ENCODE results near the gene REELD1.

The REELD1 gene

DNA sequence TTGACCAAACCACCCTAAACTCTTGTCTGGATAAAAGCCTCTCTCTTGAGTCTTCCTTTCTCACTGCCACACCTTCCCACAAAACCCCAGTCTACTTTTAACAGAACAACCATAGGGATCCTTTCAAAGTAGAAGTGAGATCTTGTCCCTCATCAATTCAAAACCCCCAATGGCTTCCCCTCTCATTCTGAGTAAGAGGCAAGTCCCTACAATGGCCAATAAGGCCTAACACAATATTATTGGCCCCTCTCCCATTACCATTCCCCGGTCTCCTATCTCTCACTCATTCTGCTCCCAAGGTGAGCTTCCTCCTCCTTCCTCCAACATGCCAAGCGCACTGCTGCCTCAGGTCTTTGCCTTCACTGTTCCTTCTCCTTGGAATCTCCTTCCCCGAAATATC lies 57.1 kb downstream of the REELD1 start:
- DNase-seq, result no peak

DNA sequence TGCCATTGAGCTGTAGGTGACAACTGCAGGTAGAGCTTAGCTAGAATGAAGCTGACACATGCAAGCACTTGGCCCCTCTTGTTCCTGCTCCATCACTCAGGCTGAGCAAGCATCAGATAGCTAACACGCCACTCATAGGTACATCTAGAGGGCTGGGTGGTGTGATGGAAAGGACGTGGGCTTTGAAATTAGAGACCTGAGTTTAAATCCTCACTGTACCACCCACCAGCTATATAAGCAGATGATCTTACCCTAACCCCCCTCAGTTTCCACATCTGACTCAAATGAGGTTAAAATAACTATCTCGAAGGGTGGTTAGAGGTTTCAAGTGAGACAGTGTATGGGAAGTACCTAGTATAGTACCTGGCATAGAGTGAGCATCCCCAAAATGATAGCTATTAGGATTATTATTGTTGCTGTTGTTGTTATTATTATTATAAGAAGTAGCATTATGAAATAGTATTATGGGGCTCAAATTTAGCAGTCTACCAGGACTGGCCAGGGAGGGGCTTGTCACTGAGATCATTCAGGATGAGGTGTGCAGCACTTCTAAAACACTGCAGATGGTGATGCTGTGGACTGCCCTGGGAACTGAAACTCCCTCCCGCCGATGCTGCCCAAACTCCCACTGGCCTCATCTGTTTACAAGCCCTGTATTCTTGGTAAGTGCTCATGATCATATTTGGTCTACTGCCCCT lies 59.0 kb downstream of the REELD1 start:
- DNase-seq, result no peak

DNA sequence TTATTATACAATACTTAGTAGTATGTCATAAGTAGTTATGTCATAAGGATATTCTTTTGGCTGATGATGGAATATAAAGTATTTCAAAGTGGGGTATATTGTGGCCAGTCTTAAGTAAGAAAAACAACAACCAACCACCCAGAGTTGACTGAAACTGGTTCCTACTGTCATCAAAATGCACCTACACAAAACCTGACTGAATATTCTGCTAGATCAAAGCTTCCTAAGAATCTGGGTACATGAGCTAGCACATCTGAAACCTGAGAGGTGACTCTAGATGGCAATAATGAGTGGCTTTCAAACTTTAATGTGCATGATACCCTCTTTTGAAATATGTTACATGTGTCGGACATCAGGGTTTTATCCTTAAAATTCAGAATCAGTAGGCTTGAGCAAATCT lies 60.4 kb downstream of the REELD1 start:
- no peak for DNase-seq

DNA sequence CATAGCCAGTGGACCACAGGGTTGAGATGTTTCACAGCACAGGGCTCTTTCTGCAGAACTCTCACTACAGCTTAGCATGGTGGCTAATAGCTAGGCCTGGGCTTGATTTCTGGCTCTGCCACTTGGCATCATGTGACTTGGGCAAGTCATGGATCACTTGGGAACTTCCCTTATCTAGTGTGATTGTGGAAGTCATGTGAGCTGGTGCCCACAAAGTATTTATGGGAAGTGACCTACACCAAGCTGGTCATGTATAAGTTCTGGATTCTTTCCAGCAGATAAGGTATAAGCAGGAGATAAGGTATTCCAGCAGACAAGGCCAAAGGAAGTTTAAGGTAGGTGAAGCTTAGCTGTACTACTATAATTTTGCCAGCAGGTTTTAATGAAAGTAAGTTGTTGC lies 61.0 kb downstream of the REELD1 start:
- DNase-seq, result no peak

DNA sequence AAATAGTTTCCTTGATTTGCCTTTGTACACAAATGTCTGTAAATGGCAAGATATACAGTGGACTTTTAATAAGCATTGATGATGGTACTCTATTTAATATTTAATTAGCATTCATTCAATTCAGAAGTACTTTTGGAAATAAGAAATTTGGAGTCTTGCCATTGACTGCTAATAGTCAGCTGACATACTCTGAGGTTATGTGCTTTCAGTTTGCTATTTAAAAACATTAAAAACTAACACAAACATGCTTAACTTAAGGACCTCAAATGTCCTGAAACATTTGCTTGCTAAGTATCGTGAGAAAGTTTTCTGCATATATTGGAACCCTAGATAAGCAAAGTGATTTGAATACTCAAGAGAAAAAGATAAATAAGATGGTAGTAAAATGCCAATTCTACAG lies 64.6 kb downstream of the REELD1 start:
- DNase-seq, result no peak

Measured in CD4-positive, alpha-beta T cell treated with Interleukin-1 beta for 1 hour (primary cell).